H1 (cell line): Measurements from ENCODE around the gene DPEP3. TPM values are rescaled to one million over a fixed set of nuclear protein-coding genes. Genes with fewer than 3 reads are reported as not detected.

Experiments
- BACH1 ChIP-seq: IDR thresholded peaks from 2 replicates; pipeline ENCODE4 v1.6.1; 2012; ENCODE audit warnings: low read length, improper control_type of control experiment
- BRCA1 ChIP-seq: IDR thresholded peaks from 2 replicates; pipeline ENCODE4 v1.6.1; 2012; ENCODE audit warnings: low read depth, low read length, improper control_type of control experiment
- EGR1 ChIP-seq: IDR thresholded peaks from 2 replicates; pipeline ENCODE4 v1.6.1; 2011; ENCODE audit warnings: low read depth, low read length, borderline replicate concordance
- RAD21 ChIP-seq, 2 experiments: IDR thresholded peaks in 1 of 2; conservative IDR thresholded peaks in 1 of 2; 2 replicates each; pipeline ENCODE4 v1.6.1; 2011; ENCODE audit warnings: low read depth in 2 of 2, low read length in 2 of 2, improper control_type of control experiment in 1 of 2, inconsistent platforms in 1 of 2, mild to moderate bottlenecking in 1 of 2, moderate library complexity in 1 of 2
- RFX5 ChIP-seq: IDR thresholded peaks from 2 replicates; pipeline ENCODE4 v1.6.1; 2011; ENCODE audit warnings: low read depth, low read length, improper control_type of control experiment, borderline replicate concordance
- SP4 ChIP-seq: IDR thresholded peaks from 2 replicates; pipeline ENCODE4 v1.6.1; 2012; ENCODE audit warnings: low read length, inconsistent platforms
- polyA plus RNA-seq, 7 experiments: library from polyadenylated mRNA; depleted of rRNA in 3 of 7; stranded (reverse) in 5 of 7; unstranded in 2 of 7; fragments of >200 nt in 5 of 7; fragments of 200-250 nt in 2 of 7; gene quantifications; 1 replicate in 5 of 7; 2 replicates in 1 of 7; 4 replicates in 1 of 7; pipeline versions ENCODE4 v1.2.1 to v1.2.3, GENCODE V29; 2011 to 2013; ENCODE audit warnings: missing spikeins in 2 of 7, mixed read lengths in 2 of 7
- total RNA-seq: library from RNA; stranded (reverse); fragmentation: NEBNext Ultra II Directional; extraction: Animal tissue kit (Norgen Biotek cat#: 25700); gene quantifications from 2 replicates; pipeline ENCODE4 v1.2.1, GENCODE V29; 2021

The DPEP3 gene
- total and polyA plus RNA-seq, 2 of the 8 experiments (the other 6 are each of a cell fraction or from before 2014, with no cell fraction given) = 6.5 to 9.9 TPM

GRCh38 chr16:67963662-67964321, 16.5 kb downstream of the DPEP3 start (continued):
- TF ChIP-seq EGR1 = 0 out of 2 replicates have a peak, but pooled peaks have one; percentile 8
- peak; percentile 51 to 56 for TF ChIP-seq RAD21 (IDR thresholded peaks at IDR 0.05 in 1 of 2, conservative IDR thresholded peaks at IDR 0.05 in 1 of 2; ENCODE audit: low read depth in 2 of 2, low read length in 2 of 2)
- TF ChIP-seq BRCA1 = no peak
- no peak for TF ChIP-seq RFX5
- TF ChIP-seq BACH1 = no peak
- no peak for TF ChIP-seq SP4
